SU-DHL-6 (cell line): Measurements from ENCODE around the gene MYOM3.

Experiments
- H2AFZ ChIP-seq: fragments of 200-600 bp; sonication (generic); 2 replicates; pipeline ENCODE4 v1.6.1; 2014; ENCODE audit warnings: low read depth, mild to moderate bottlenecking, moderate library complexity, mixed read lengths, antibody characterized with exemption, low read length; ENCODE audit not compliant: severe bottlenecking
- H3F3A ChIP-seq: fragments of 200-600 bp; shearing (Covaris generic); 2 replicates; pipeline ENCODE4 v1.6.0; 2016; ENCODE audit warnings: antibody characterized with exemption, mild to moderate bottlenecking; ENCODE audit not compliant: insufficient read depth
- H3K27ac ChIP-seq: fragments of 200-600 bp; sonication (generic); 2 replicates; pipeline ENCODE4 v1.5.1; 2016; ENCODE audit warnings: low read depth, mild to moderate bottlenecking, low read length, moderate library complexity, mixed read lengths
- H3K27me3 ChIP-seq: fragments of 200-600 bp; sonication (generic), shearing (Covaris generic); 2 replicates; pipeline ENCODE4 v1.6.0; 2014; ENCODE audit warnings: mild to moderate bottlenecking, low read length
- H3K36me3 ChIP-seq: fragments of 200-600 bp; sonication (generic); 2 replicates; pipeline ENCODE4 v1.6.1; 2014; ENCODE audit warnings: mild to moderate bottlenecking, low read length, mixed read lengths
- H3K4me2 ChIP-seq: fragments of 300-600, 200-600 bp; shearing (Covaris generic), sonication (generic); 2 replicates; pipeline ENCODE4 v1.6.0; 2014; ENCODE audit warnings: low read length, low read depth, mild to moderate bottlenecking; ENCODE audit not compliant: poor library complexity, severe bottlenecking
- H3K4me3 ChIP-seq: fragments of 200-600 bp; sonication (generic); 2 replicates; pipeline ENCODE4 v1.5.1; 2014; ENCODE audit warnings: antibody characterized with exemption, low read length, mild to moderate bottlenecking, mixed read lengths; ENCODE audit not compliant: insufficient read depth, poor library complexity, severe bottlenecking
- H3K79me2 ChIP-seq: fragments of 200-600 bp; sonication (generic); 2 replicates; pipeline ENCODE4 v1.6.1; 2014; ENCODE audit warnings: mild to moderate bottlenecking, low read length, moderate library complexity; ENCODE audit not compliant: insufficient read depth
- H3K9ac ChIP-seq: fragments of 200-600 bp; sonication (generic); 2 replicates; pipeline ENCODE4 v1.7.0; 2014; ENCODE audit warnings: mild to moderate bottlenecking, low read length
- H3K9me2 ChIP-seq: fragments of 200-600 bp; sonication (generic); replicated peaks from 2 replicates; pipeline ENCODE4 v1.6.1; 2014; ENCODE audit warnings: low read length; ENCODE audit not compliant: insufficient read depth
- H3K9me3 ChIP-seq: fragments of 200-600 bp; sonication (generic); 2 replicates; pipeline ENCODE4 v1.6.1; 2014; ENCODE audit warnings: low read length, mixed read lengths; ENCODE audit not compliant: insufficient read depth
- H4K20me1 ChIP-seq: fragments of 200-600 bp; sonication (generic); 2 replicates; pipeline ENCODE4 v1.6.1; 2014; ENCODE audit warnings: low read depth, mild to moderate bottlenecking, antibody characterized with exemption, low read length, moderate library complexity, mixed read lengths
- EZH2phosphoT487 ChIP-seq: fragments of 200-600 bp; sonication (generic), shearing (Covaris generic); conservative IDR thresholded peaks from 2 replicates; pipeline ENCODE4 v1.6.1; 2018; ENCODE audit warnings: mild to moderate bottlenecking, antibody characterized with exemption, low read length, moderate library complexity, mixed read lengths
- TF ChIP-seq, protein P1 (sequence below): fragments of 200-600 bp; sonication (generic); IDR thresholded peaks from one replicate; pipeline ENCODE4 v1.5.1; 2017; ENCODE audit warnings: antibody characterized with exemption, mild to moderate bottlenecking, low read length, moderate library complexity; ENCODE audit not compliant: insufficient read depth, poor library complexity, severe bottlenecking

MYOM3 gene

GRCh38 chr1:24098102-24098501 is 13.8 kb downstream of the MYOM3 start:
- Histone ChIP-seq H3K4me3 (no peak overlapping the region), H3K9ac (no peak overlapping the region), H3K4me2 (no peak overlapping the region), H3K9me3 (no peaks in the 10 kb centered on the region), H4K20me1 (no peaks in the 10 kb centered on the region), H2AFZ (no peak overlapping the region), H3K36me3 (no peaks in the 10 kb centered on the region), H3K27me3 (no peaks in the 10 kb centered on the region), H3K79me2 (no peaks in the 10 kb centered on the region), H3F3A (no peaks in the 10 kb centered on the region), H3K9me2 (no peaks in the 10 kb centered on the region), H3K27ac (no peak overlapping the region)
- TF ChIP-seq EZH2phosphoT487 = no peak
- TF ChIP-seq, protein P1, sequence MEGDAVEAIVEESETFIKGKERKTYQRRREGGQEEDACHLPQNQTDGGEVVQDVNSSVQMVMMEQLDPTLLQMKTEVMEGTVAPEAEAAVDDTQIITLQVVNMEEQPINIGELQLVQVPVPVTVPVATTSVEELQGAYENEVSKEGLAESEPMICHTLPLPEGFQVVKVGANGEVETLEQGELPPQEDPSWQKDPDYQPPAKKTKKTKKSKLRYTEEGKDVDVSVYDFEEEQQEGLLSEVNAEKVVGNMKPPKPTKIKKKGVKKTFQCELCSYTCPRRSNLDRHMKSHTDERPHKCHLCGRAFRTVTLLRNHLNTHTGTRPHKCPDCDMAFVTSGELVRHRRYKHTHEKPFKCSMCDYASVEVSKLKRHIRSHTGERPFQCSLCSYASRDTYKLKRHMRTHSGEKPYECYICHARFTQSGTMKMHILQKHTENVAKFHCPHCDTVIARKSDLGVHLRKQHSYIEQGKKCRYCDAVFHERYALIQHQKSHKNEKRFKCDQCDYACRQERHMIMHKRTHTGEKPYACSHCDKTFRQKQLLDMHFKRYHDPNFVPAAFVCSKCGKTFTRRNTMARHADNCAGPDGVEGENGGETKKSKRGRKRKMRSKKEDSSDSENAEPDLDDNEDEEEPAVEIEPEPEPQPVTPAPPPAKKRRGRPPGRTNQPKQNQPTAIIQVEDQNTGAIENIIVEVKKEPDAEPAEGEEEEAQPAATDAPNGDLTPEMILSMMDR = no peak

DNA sequence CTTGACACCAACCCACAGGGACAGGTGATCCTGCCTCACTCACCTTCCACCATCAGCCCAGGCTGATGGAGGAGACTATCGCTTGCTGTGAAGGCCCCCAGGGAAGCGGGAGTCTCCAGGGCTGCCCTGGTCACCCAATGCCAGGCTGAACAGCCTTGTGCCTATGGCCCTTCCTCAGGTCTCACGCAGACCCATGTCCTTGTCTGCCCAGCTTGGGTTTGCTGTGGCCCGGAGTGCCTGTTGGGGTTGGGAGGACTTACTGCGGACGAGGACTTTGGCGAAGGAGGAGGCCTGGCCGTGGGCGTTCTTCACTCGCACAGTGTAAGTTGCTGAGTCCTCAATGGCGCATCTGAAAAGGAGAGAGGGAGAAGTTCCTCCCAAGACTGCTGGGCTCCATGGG is 14.3 kb downstream of the MYOM3 start:
- TF ChIP-seq EZH2phosphoT487 = no peak
- TF ChIP-seq, protein P1 = no peak
- no peak overlapping the region for H3K4me2 ChIP-seq
- no peak overlapping the region for H2AFZ ChIP-seq
- no peaks in the 10 kb centered on the region for H3K27me3 ChIP-seq
- H3K36me3 ChIP-seq = no peaks in the 10 kb centered on the region
- no peaks in the 10 kb centered on the region for H3K79me2 ChIP-seq
- no peaks in the 10 kb centered on the region for H3K9me2 ChIP-seq
- H3K27ac ChIP-seq = no peak overlapping the region
- no peaks in the 10 kb centered on the region for H3K9me3 ChIP-seq
- no peak overlapping the region for H3K9ac ChIP-seq
- H3K4me3 ChIP-seq = no peak overlapping the region
- no peaks in the 10 kb centered on the region for H4K20me1 ChIP-seq
- no peaks in the 10 kb centered on the region for H3F3A ChIP-seq

DNA sequence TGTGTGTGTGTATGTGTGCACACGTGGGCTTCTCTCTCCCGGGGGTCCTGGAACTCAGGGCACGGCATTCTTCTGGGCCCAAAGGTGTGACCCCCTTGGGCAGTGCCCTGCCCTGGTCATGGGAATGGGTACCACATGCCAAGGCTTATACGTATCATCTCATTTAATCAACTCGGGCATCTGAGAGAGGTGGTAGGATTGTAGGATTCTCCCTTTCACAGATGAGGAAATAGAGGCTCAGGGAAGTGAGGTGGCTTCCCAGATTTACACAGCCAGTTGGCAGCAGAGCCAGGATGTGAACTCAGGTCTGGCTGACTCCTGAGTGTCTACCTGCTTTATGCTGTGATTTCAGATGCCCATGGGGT is 15.2 kb downstream of the MYOM3 start:
- no peak overlapping the region for H3K4me2 ChIP-seq
- H3K4me3 ChIP-seq = no peak overlapping the region
- H3K9ac ChIP-seq = no peak overlapping the region
- no peaks in the 10 kb centered on the region for H3K36me3 ChIP-seq
- no peaks in the 10 kb centered on the region for H3F3A ChIP-seq
- H3K9me3 ChIP-seq = no peaks in the 10 kb centered on the region
- no peaks in the 10 kb centered on the region for H3K27me3 ChIP-seq
- H2AFZ ChIP-seq = no peak overlapping the region
- H3K27ac ChIP-seq = no peak overlapping the region
- TF ChIP-seq, protein P1 = no peak
- TF ChIP-seq EZH2phosphoT487 = no peak
- no peaks in the 10 kb centered on the region for H4K20me1 ChIP-seq
- no peaks in the 10 kb centered on the region for H3K9me2 ChIP-seq
- no peaks in the 10 kb centered on the region for H3K79me2 ChIP-seq
